Central memory CD8-positive, alpha-beta T cell (primary cell): Measurements from ENCODE around the gene TBL2.
"Not testable (repeated sequence)": the region's sequence is repeated elsewhere in the genome, so short reads cannot be mapped to it uniquely, and the experiment has no call there.

Source experiments
- ATAC-seq: fragments of 150-1000 bp; cut with Tn5 transposase; replicated peaks from 2 replicates; pipeline ENCODE4 v1.10.0; 2022; ENCODE audit warnings: mild to moderate bottlenecking, moderate FRiP score, moderate number of reproducible peaks; ENCODE audit not compliant: poor library complexity, severe bottlenecking; ENCODE audit errors: extremely low read depth
- DNase-seq, 2 donors: peaks; one replicate each; pipeline ENCODE4 v3.0.0; 2021; ENCODE audit warnings: low spot score in 2 of 2
- H3K27ac Mint-ChIP-seq: one replicate; pipeline ENCODE4 v1.8.0; 2022; ENCODE audit warnings: low read depth, mild to moderate bottlenecking, moderate library complexity, mixed read lengths
- H3K27me3 Mint-ChIP-seq: one replicate; pipeline ENCODE4 v1.8.0; 2022; ENCODE audit warnings: mixed read lengths
- H3K36me3 Mint-ChIP-seq: one replicate; pipeline ENCODE4 v1.8.0; 2022; ENCODE audit warnings: mild to moderate bottlenecking, moderate library complexity, mixed read lengths; ENCODE audit not compliant: insufficient read depth
- H3K4me1 Mint-ChIP-seq: one replicate; pipeline ENCODE4 v1.8.0; 2022; ENCODE audit warnings: mixed read lengths
- H3K4me3 Mint-ChIP-seq: one replicate; pipeline ENCODE4 v1.8.0; 2022; ENCODE audit warnings: mild to moderate bottlenecking, moderate library complexity, mixed read lengths
- H3K9me3 Mint-ChIP-seq: one replicate; pipeline ENCODE4 v1.8.0; 2022; ENCODE audit warnings: mixed read lengths

TBL2 gene

GRCh38 chr7:73556208-73557107 lies 21.9 kb downstream of the TBL2 start:
- DNase-seq (no peak), ATAC-seq (no peak)
- Mint-ChIP-seq H3K4me3 (peak overlapping the region; percentile 95), H3K27ac (peak overlapping the region; percentile 97), H3K27me3 (no peaks in the 10 kb centered on the region), H3K4me1 (peaks cover 37% of the 10 kb centered on the region), H3K9me3 (no peaks in the 10 kb centered on the region), H3K36me3 (peaks cover 26% of the 10 kb centered on the region)

GRCh38 chr7:73555411-73555982 lies 22.9 kb downstream of the TBL2 start:
- DNase-seq (no peak), ATAC-seq (no peak)
- Mint-ChIP-seq H3K36me3 (peaks cover 33% of the 10 kb centered on the region), H3K4me3 (peak overlapping the region; percentile 95), H3K27ac (peak overlapping the region; percentile 97), H3K27me3 (no peaks in the 10 kb centered on the region), H3K4me1 (peaks cover 37% of the 10 kb centered on the region), H3K9me3 (no peaks in the 10 kb centered on the region)

GRCh38 chr7:73550093-73550492 lies 28.3 kb downstream of the TBL2 start:
- not testable (repeated sequence) for H3K27me3 Mint-ChIP-seq, ATAC-seq, DNase-seq, H3K4me3 Mint-ChIP-seq, H3K27ac Mint-ChIP-seq, H3K9me3 Mint-ChIP-seq
- H3K4me1 Mint-ChIP-seq: peaks cover 33% of the 10 kb centered on the region
- H3K36me3 Mint-ChIP-seq: peaks cover 51% of the 10 kb centered on the region

GRCh38 chr7:73549176-73549575 lies 29.2 kb downstream of the TBL2 start:
- Mint-ChIP-seq H3K27me3 (no peaks in the 10 kb centered on the region), H3K9me3 (no peaks in the 10 kb centered on the region), H3K4me3 (peak overlapping the region; percentile 41), H3K36me3 (peaks cover 54% of the 10 kb centered on the region), H3K27ac (peak overlapping the region; percentile 82), H3K4me1 (peaks cover 24% of the 10 kb centered on the region)
- no peak for ATAC-seq
- no peak for DNase-seq

- Mint-ChIP-seq H3K27me3 (no peaks in the 10 kb centered on the region), H3K4me3 (no peak overlapping the region), H3K27ac (peak overlapping the region; percentile 19), H3K36me3 (peaks cover 58% of the 10 kb centered on the region), H3K9me3 (no peaks in the 10 kb centered on the region), H3K4me1 (peaks cover 24% of the 10 kb centered on the region)
- ATAC-seq: no peak
- DNase-seq: no peak
Measured at GRCh38 chr7:73547841-73548240, 30.5 kb downstream of the TBL2 start.

GRCh38 chr7:73544678-73545077 lies 33.7 kb downstream of the TBL2 start:
- no peak for DNase-seq
- no peak for ATAC-seq
- Mint-ChIP-seq H3K4me3 (no peak overlapping the region), H3K36me3 (peaks cover 59% of the 10 kb centered on the region), H3K9me3 (no peaks in the 10 kb centered on the region), H3K27ac (no peak overlapping the region), H3K27me3 (no peaks in the 10 kb centered on the region), H3K4me1 (peaks cover 21% of the 10 kb centered on the region)

- H3K9me3 Mint-ChIP-seq: no peaks in the 10 kb centered on the region
Measured at GRCh38 chr7:73541722-73542121, 36.7 kb downstream of the TBL2 start.

GRCh38 chr7:73539709-73540108 lies 38.7 kb downstream of the TBL2 start:
- peaks cover 6% of the 10 kb centered on the region for H3K4me1 Mint-ChIP-seq
- H3K27me3 Mint-ChIP-seq: no peaks in the 10 kb centered on the region
- DNase-seq (no peak), ATAC-seq (no peak)
- no peak overlapping the region for H3K4me3 Mint-ChIP-seq
- H3K27ac Mint-ChIP-seq: no peak overlapping the region
- peaks cover 72% of the 10 kb centered on the region for H3K36me3 Mint-ChIP-seq
- H3K9me3 Mint-ChIP-seq: no peaks in the 10 kb centered on the region

More at GRCh38 chr7:73541722-73542121, 36.7 kb downstream of the TBL2 start:
- ATAC-seq (no peak), DNase-seq (no peak)
- no peak overlapping the region for H3K4me3 Mint-ChIP-seq
- H3K4me1 Mint-ChIP-seq: peaks cover 6% of the 10 kb centered on the region
- peaks cover 65% of the 10 kb centered on the region for H3K36me3 Mint-ChIP-seq
- H3K27ac Mint-ChIP-seq: no peak overlapping the region
- H3K27me3 Mint-ChIP-seq: no peaks in the 10 kb centered on the region

- H3K4me3 Mint-ChIP-seq, H3K27ac Mint-ChIP-seq, H3K9me3 Mint-ChIP-seq, H3K4me1 Mint-ChIP-seq, ATAC-seq, DNase-seq, H3K27me3 Mint-ChIP-seq: not testable (repeated sequence)
- peaks cover 63% of the 10 kb centered on the region for H3K36me3 Mint-ChIP-seq
Measured at GRCh38 chr7:73538510-73538909, 39.9 kb downstream of the TBL2 start.

- Mint-ChIP-seq H3K4me1 (no peaks in the 10 kb centered on the region), H3K9me3 (no peaks in the 10 kb centered on the region), H3K4me3 (no peak overlapping the region), H3K36me3 (peaks cover 54% of the 10 kb centered on the region), H3K27me3 (no peaks in the 10 kb centered on the region), H3K27ac (no peak overlapping the region)
- ATAC-seq: no peak
- no peak for DNase-seq
Measured at GRCh38 chr7:73537051-73537450, 41.3 kb downstream of the TBL2 start.

- Mint-ChIP-seq H3K4me3 (no peak overlapping the region), H3K27me3 (no peaks in the 10 kb centered on the region), H3K27ac (no peak overlapping the region), H3K36me3 (peaks cover 51% of the 10 kb centered on the region), H3K9me3 (no peaks in the 10 kb centered on the region), H3K4me1 (no peaks in the 10 kb centered on the region)
- no peak for ATAC-seq
- DNase-seq: no peak
Measured at GRCh38 chr7:73536479-73536878, 41.9 kb downstream of the TBL2 start.

GRCh38 chr7:73535918-73536317 lies 42.5 kb downstream of the TBL2 start:
- not testable (repeated sequence) for H3K27me3 Mint-ChIP-seq, DNase-seq, H3K4me3 Mint-ChIP-seq, H3K9me3 Mint-ChIP-seq, H3K4me1 Mint-ChIP-seq, H3K27ac Mint-ChIP-seq, ATAC-seq
- peaks cover 46% of the 10 kb centered on the region for H3K36me3 Mint-ChIP-seq

- H3K9me3 Mint-ChIP-seq: no peaks in the 10 kb centered on the region
- ATAC-seq (no peak), DNase-seq (no peak)
- H3K4me3 Mint-ChIP-seq: no peak overlapping the region
- no peaks in the 10 kb centered on the region for H3K4me1 Mint-ChIP-seq
- no peaks in the 10 kb centered on the region for H3K27me3 Mint-ChIP-seq
- H3K27ac Mint-ChIP-seq: no peak overlapping the region
- H3K36me3 Mint-ChIP-seq: peaks cover 32% of the 10 kb centered on the region
Measured at GRCh38 chr7:73533742-73534141, 44.6 kb downstream of the TBL2 start.
